Thyroid gland (tissue), 4 donors: ENCODE results near the gene RBP3.

Source experiments
- CTCF ChIP-seq, 6 experiments: fragments of 200-600 bp in 3 of 6; fragments of 450-650 bp in 3 of 6; sonication (generic) in 3 of 6; IDR thresholded peaks; one replicate each; pipeline ENCODE4 v1.5.1; 2016 to 2019; ENCODE audit warnings: antibody characterized with exemption in 6 of 6, mild to moderate bottlenecking in 2 of 6, inconsistent platforms in 1 of 6, moderate library complexity in 1 of 6
- POLR2A ChIP-seq, 2 donors: fragments of 450-650 bp; IDR thresholded peaks; one replicate each; pipeline ENCODE4 v1.6.1; 2017; ENCODE audit warnings: antibody characterized with exemption in 2 of 2, mild to moderate bottlenecking in 2 of 2, moderate library complexity in 1 of 2

DNA sequence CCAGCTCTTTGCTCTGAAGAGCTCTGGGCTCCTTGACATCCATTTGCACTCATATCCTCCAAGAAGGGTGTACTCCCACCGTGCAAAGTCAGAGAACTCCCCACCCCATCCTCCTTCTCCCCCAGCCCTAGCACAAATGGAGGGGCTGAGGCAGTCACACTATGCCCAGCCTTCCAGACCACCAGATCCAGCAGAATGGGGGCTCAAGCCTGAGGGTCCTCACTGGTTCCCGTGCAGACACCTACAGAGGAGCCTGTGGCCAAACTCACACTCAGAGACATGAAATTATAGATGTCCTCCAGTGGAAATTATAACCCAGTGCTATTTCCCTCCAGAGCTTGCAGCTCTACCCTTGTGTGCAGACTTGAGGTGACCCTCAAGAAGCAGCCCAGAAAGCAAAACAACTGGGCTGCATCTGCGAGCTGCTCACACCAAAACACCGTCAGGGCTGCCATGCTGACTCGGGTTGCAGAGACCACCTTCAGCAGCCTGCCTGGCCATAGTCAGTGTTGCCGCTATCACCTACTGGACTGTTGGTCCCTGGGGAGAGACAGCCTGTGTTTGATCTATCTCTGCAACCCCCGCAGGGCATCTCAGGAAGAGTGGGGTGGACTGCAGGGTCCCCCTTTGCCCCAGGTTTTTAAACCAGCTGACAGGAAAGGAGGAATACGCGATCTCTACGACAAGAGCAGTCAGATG lies 28.5 kb downstream of the RBP3 start:
- no peak for TF ChIP-seq CTCF (IDR thresholded peaks at IDR 0.05)
- TF ChIP-seq POLR2A (IDR thresholded peaks at IDR 0.05), result no peak
